SK-N-MC (cell line): ENCODE results near the gene COG5.

ENCODE experiments used
- EZH2 ChIP-seq: fragments of 200-600 bp; sonication (generic); IDR thresholded peaks from one replicate; pipeline ENCODE4 v1.6.1; 2017; ENCODE audit warnings: antibody characterized with exemption
- FOXP2 ChIP-seq: optimal IDR thresholded peaks from 2 replicates; pipeline ENCODE3; 2011; ENCODE audit warnings: mild to moderate bottlenecking, moderate library complexity; ENCODE audit not compliant: insufficient read depth; ENCODE audit errors: extremely low read length, control extremely low read depth
- POLR2AphosphoS5 ChIP-seq: IDR thresholded peaks from 2 replicates; pipeline ENCODE4 v1.6.1; 2012; ENCODE audit warnings: mild to moderate bottlenecking, low read depth, low read length, borderline replicate concordance

DNA sequence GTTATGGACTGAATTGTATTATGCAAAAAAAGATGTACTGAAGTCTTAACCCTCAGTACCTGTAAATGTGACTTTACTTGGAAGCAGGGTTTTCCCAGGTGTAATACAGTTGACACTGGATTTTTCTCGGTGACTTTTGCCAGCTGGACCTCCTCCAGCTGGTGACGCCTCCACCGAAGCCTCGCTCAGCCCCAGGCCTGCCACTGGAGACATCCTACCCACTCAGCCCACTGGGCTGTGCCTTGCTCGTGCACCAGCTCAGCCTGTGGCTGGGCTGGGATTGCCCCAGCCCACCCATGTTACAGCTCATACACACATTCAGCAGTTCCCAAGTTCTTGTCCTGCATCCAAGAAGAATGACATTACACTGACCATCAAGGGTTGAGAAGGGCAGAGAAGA, 136.3 kb downstream of the COG5 start:
- TF ChIP-seq EZH2, result no peak
- no peak for TF ChIP-seq POLR2AphosphoS5
- no peak for TF ChIP-seq FOXP2
